GM18520 (cell line): ENCODE results near the gene PGF.
"Not testable (repeated sequence)": the region's sequence is repeated elsewhere in the genome, so short reads cannot be mapped to it uniquely, and the experiment has no call there.

Experiments
- ATAC-seq: cut with Tn5 transposase; IDR thresholded peaks from one replicate; pipeline ENCODE4 v1.9.1; 2021; ENCODE audit not compliant: unreplicated experiment

The PGF gene

DNA sequence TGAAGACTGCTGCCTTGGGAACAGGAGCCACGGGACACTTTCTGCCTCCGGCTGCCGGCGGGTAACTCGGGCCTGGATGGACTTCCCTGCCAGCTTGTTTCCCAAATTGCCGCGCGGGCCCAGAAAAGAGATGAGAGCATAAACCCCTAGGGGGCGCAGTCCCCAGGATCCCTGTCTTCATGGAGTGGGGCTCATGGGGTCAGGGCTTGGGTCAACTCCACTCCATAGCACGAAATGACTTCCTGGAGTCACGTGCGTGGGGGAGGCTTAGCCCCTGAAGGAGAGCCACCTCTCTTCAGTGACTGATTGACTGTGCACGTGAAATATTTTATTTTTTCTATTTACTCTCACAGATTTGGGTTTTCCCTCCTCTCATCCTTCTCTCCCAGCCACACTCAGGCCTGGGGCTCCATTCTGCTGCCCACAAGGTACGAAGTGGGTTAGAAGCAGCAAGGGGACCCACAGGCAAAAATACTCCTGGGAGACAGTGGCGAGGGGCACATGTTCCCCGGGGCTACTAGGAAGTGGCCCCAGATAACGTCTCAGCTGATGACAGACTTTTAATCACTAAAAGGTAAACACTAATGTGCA, 10.0 kb downstream of the PGF start:
- no peak for ATAC-seq

DNA sequence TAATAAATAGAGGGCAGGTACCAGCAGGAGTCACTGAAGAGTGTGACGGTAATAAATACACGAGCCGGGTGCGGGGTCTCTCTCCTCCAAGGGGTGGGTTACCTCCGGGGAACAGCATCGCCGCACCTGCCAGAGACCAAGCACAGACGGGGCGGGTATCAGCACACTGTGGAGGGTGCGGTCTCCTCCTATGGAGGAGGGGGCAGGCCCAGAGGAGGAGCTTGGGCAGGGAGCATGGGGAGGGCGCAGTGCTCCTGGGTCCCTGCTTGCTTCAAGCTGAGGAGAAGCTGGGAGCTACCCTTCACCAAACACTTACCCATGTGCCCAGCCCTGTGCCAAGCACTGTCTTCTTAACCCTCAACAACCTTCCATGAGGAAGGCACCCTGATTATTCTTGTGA, 12.8 kb downstream of the PGF start:
- no peak for ATAC-seq

DNA sequence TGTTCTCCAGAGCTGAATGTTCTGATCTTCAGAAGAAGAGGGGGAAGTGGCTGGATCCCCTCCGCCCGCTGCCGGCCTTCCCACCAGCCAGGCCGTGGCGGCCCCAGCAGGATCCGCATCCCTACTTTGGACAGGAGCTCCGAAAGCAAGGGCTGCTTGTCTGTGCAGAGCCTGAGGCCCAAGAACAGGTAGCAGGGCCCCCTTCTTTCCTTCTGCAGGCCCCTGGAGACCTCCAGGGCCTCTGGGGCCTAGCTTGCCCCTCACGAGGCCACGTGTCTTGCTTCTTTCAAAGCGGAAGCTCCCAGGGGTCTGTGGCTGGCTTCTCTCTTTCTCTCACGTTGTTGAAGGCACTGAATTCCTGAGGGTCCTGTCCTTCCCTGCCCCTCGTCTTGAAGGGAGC, 13.2 kb downstream of the PGF start:
- no peak for ATAC-seq

DNA sequence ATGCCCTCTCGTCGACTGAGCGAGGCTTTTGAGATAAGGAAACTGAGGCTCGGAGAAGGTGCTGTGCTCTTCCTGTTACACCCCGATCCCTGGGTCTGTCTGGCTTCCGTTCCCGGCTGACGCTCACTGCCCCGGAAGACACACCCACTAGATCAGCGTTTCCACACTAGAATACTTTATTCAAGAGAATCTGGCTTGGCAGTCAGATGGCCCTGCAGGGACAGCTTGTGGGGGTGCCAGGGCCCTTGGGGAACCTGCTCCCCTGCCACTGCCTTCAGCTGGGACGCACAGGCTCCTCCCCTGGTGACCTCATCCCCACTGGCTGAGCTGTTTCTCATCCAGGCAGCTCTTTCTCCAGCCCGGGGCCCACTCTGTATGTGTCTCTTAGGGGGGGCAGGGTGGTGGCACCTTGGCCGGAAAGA, 13.7 kb downstream of the PGF start:
- ATAC-seq, result no peak

DNA sequence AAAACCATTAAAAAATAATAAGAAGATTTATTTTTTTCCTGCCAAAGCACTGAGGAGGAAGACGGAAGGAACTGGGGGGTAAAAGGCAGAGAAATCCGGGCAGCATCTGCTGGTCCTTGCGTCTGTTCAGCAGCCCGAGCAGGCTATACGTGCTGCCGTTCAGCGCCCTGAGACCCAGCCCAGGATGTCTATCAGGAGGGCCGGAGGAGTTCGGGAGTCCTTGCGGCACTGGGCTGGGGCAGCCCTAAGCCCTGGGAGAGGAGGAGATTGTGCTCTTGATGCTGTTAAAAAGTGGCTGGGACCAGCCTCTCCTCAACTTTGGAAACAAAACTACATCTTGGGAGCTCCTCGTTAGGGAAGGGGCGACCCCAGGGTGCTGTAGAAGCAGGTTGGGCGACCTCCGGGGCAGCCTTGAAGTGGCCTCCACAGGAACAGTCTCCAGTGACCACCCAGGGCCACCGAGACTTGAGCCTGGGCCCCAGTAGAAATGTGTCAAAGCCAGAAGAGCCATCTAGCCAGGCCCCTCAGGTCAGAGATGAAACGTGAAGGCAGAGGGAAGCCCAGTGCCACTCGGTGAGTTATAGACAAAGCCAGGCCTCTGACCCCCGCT, 14.3 kb downstream of the PGF start:
- no peak for ATAC-seq

DNA sequence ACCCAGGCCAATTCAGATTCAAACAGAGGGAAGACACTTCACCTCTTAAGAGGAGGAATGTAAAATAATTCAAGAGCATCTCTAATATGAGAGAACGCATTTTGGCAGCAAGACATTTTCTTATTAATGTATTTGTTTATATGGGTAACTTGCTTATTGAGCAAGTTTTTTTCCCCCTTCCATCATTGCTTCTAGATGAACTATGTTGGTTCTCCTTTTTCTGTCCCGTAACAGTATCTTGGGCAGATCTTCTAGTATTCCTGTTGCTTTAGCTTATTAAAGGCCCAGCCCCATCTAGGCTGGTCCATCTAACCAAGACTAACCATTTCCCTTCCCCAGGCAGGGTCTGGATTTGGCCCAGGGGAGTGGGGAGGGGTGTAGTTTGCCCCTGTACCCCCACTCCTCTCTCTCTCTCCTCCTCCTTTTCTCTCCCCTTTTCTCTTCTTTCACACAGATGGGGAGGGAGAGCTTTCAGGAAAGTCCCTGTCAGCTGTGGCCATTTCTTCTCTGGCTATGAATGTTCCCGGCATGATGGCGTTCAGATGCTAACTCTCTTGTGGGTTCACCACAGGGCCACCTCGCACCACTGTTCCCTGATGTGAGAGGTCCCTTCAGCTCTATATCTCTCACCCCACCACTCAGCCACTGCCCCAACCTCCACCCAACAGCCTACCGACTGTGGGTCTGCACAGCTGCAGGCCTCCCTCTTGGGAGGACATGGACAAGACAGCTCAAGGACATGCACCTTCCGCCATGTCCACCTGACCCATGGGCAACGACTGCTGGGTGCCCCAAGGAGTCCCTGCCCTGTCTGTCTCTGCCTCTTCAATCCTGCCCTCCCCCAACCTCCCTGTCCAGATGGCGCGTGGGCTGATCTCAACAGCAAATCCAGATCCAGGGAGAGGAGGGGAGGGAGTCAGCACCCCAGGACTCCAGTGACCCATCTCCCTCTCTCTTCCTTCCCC, 16.6 kb downstream of the PGF start:
- ATAC-seq, result no peak

DNA sequence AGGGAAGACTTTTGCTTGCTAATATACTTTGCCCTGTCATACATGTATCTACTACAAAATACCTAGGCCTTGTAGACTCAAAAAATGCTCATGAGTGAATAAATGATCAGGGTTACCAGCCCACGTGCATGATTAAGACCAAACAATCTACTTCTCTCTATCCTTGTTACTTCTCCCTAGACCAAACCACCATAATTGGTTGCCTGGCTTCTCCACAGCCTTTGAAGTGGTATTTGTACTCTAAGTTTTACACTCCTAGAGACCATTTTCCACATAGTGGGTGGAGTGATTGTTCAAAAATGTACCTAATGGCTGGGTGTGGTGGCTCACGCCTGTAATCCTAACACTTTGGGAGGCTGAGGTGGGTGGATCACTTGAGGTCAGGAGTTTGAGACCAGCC, 18.2 kb downstream of the PGF start:
- ATAC-seq, result no peak

DNA sequence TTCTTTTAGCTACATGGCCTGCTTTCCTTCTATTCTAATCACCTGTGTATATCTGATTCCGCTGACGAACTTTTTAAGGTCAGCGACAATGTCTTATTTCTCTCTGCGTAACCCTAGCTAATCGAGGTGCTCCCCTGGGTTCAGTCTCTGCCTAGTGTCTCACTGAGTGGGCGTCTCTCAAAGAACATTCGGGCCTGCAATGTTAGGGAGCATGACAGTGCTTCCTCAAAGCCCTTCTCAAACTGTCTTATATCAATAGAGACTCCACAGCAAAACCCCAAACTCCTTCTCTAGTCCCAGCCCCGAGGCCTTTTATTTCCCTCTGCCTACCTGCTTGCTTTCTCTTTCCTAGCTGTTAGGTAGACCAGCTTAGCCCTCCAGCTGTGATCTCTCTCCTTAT, 18.7 kb downstream of the PGF start:
- ATAC-seq, result no peak

DNA sequence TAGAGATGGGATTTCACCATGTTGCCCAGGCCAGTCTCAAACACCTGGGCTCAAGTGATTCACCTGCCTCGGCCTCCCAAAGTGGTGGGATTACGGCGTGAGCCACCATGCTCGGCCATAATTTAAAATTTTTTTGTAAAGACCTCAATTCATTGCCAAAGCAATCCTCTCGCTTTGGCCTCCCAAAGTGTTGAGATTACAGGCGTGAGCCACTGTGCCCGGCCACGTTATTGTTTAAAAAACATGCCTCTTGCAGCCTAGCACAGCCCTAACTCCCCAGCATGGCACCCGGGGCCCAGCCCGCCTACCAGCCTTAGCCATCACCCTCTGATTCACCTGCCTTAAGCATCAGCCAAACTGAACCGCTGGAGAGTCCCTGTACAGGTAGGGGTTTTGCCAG, 19.2 kb downstream of the PGF start:
- ATAC-seq, result no peak

DNA sequence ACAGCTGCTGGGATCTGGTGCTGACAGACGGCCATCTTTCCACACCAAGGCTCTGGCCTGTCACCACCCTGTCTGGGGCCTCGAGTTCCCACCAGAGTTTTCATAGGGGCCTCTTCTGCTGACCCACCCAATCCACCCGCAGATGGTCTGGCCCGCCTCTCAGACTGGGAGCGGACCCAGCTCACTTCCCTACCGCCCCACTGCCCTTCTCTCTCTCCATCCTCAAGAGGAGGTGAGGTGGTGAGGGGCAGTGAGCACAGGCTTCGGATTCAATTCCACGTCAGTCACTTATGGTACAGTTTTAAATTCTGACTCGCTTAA, 20.1 kb downstream of the PGF start:
- no peak for ATAC-seq

DNA sequence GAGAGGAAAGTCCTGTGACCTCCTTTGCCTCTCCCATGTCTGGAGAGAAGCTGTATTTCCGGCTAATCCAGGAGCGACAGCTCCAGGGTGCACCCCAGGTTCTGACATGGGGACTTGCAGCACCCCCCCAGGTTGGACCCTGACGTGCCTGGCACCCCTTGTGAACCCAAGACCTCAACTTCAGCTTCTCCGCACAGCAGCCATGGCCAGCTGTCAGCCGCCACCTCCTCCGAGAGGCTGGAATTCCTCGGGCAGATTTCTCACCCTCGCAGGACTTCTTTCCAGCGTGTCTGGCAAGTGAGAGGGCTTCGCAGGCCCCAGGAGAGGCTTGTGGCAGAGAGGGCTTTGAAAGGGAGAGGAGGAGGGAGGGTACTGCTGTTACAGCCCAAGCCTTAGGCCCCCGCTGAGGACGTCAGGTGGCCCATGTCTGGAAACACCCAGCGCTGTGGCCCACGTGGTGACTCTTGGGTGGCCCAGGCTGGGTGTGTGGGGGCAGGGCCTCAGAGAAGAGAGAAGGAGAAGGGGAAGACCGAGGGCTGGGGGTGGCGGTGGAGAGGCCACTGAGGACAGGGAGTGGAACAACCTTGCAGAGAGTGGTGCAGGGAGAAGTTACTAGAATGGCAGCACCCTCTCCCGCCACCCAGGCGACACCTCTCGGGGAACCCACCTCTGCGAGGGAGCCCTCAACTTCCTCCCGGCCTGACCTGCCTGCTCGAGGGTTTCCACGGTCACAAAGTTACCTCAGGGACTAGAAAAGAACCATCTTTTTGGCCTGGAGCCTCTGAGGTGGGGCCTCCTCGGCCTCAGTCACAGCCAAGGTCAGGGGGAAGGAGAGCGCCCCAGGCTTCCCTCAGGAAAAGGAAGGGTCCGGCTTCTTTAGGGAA, 20.7 kb downstream of the PGF start:
- no peak for ATAC-seq

DNA sequence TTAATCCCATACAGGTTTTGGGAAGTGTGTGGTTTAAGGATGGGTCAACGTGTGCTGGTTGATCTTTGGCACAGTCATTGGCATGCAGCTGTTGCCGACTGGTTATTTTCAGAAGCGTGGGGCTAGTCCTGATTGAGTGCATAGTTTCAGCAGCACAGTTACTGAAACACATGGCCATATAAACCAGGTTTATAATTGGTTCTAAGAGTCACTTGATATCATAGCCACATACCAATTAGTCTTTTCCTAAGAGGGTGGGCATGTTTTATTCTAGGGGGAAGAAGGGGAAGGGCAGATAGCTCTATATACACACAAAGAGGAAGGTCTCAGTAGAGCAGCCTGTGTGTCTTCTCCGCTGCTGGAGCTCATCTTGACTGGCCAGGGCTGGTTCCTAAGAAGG, 21.4 kb downstream of the PGF start:
- ATAC-seq, result no peak

DNA sequence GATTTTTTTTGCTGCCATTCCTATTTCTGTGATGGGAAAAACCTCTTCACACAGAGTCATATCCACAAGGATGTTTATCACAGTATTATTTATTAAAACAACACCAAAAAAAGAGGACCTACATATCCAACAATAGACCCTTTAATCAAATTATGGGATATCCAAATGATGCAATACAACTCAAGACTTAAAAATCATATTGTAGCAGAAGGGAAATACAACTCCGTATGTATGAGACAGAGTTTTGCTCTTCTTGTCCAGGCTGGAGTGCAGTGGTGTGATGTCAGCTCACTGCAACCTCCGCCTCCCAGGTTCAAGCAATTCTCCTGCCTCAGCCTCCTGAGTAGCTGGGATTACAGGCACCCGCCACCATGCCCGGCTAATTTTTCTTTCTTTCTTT, 22.5 kb downstream of the PGF start:
- not testable (repeated sequence) for ATAC-seq

DNA sequence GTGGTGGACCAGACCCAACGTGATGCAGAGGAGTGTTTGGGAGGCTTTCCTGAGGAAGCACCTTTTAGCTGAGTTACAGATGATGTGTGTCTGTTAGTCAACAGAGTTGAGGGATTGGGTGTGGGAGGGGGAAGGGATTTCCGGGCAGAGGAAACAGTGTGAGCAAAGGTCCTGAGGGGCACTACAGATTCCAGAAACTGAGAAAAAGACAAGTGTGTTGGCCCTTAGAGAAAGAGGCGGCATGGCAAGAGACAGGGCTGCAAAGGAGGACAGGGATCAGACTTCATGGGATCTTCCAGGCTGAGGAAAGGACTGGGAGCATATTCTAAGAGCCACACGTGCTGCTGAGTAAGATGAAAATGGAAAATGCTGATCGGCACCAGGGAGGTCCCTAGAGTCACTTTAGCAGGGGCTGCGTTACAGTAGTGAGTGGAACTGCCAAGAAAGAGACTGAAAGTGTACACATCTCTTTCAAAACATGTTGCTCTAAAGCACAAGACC, 22.9 kb downstream of the PGF start:
- ATAC-seq, result no peak

DNA sequence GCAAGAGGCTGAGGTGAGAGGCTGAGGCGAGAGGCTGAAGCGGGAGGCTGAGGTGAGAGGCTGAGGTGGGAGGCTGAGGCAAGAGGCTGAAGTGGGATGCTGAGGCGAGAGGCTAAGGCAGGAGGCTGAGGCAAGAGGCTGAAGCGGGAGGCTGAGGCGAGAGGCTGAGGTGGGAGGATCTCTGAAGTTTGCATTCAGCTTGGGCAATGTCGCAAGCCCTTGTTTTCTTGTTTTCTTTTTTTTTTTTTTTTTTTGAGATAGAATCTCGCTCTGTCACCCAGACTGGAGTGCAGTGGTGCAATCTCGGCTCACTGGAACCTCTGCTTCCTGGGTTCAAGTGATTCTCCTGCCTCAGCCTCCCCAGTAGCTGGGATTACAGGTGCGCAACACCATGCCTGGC, 23.7 kb downstream of the PGF start:
- ATAC-seq, result not testable (repeated sequence)

DNA sequence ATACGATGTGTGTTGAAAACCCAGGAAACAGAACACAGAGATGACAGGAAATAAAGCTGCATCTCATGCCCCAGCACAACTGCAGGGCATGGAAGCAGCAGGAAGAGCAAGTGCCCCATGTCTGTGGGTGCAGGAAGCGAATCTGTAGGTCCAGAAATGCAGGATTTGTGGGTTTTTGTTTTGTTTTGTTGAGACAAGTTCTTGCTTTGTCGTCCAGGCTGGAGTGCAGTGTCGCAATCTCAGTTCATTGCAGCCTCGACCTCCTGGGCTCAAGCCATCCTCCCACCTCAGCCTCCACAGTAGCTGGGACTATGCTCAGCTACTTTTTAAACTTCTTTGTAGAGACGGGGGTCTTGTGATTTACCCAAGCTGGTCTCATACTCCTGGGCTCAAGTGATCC, 26.2 kb downstream of the PGF start:
- no peak for ATAC-seq

DNA sequence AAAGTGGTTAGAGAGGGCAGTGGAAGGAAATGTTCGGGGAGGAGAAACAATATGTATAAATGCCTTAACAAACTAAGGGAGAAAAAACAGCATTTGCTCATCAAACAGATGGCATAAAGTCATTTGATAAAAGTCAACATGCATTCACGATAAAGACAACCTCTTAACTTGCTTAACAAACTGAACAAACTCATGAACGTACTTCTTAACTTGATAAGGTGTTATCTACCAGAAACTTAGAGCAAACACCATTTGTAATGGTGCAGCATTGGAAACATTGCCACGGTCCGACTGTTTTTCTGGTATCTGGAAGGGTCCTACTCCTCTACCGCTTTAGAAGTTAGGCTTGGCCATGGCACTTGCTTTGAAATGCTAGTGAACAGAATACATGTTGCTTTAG, 28.2 kb downstream of the PGF start:
- no peak for ATAC-seq

DNA sequence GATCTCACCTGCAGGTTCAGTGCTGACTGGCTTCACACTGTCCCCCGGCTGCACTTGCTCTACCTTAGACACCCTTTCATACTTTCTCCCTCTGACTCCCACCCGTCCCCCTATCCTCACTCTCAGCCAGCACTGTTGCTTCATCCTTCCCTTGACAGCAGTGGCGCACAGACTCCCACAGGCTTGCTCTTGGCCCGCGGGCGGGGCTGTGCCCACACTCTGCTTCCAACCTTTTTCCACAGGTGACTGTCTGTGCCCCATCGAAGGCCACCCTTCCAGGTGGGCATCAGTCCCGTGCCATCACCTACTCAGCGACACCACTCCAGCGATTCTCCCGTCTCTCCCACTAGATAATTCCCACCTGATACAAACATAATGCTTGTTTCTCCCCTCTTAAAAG, 31.3 kb downstream of the PGF start:
- ATAC-seq, result no peak

DNA sequence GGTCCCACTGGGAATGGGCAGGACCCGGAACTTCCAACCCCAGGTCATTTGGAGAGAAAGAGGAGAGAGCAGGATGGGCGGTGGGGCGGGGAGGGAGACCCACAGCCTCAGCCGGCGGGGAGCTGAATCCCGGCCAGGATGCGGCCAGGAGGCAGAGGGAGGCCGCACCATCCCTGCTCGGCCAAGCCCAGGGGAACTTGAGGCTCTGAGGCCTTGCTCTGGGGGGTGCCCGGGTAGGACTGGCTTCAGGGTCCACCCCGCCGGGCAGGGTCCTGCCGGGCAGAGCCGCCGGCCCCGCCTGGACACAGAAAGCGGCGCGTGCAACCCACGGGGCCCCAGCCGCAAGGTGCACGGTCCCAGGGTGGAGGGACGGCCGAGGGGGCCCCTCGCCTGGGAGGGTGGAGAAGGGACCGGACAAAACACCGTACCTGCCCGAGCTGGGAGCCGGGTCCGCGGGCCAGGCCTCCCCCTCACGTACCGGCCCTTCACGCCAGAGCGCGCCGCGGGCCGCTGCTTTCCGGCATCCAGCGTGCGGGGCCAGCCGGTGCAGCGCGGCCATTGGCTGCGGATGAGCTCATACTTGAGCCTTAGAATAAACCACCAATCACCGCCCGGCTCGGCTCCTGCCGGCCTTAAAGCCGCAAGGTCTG, 32.5 kb downstream of the PGF start, which contains the start of gene RPS6KL1:
RPS6KL1 (minus strand) TSS at position 509 of the 650 bp plus-strand sequence. CDS start 1,719 bp downstream, outside the sequence.
- ATAC-seq, result peak; percentile 90

DNA sequence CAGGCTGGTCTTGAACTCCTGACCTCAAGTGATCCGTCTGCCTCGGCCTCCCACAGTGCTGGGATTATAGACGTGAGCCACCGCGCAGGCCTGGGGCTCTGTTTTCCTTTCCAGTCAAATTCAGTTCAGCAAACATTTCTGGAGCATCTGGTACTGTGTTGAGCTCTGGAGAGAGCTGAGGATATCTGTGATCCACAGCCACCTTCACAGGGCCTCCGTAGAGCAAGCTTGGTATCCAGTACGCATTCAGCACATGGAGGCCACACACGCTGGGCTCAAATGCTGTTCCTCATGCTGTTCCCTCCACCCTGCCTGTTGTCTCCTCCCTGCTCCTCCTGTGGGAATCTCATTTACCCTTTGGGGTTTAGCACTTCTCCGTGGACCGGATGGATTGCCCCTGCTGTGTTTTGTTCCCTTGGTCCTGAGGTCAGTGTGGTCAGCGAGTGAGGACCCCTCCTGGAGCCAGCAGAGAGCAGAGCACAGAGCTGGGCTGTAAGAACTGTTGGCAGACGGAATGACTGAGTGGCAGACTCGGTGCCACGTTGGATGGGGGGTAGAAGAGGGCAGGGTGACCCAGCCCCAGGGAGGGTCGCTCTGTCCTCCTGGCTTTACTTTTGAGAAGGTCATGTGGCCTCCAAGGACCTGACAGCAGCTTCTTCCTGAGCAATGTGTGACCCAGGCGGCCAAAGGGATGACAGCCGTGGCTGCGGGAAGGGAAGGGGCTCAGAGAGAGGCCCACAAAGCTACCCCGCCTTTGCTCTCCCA, 33.2 kb downstream of the PGF start:
- no peak for ATAC-seq
